ENCODE data around the gene HDLBP.

Gene HDLBP

GRCh38 chr2:241189093-241189855 lies 126.2 kb downstream of the HDLBP start:
- no peak for DNase-seq

DNA sequence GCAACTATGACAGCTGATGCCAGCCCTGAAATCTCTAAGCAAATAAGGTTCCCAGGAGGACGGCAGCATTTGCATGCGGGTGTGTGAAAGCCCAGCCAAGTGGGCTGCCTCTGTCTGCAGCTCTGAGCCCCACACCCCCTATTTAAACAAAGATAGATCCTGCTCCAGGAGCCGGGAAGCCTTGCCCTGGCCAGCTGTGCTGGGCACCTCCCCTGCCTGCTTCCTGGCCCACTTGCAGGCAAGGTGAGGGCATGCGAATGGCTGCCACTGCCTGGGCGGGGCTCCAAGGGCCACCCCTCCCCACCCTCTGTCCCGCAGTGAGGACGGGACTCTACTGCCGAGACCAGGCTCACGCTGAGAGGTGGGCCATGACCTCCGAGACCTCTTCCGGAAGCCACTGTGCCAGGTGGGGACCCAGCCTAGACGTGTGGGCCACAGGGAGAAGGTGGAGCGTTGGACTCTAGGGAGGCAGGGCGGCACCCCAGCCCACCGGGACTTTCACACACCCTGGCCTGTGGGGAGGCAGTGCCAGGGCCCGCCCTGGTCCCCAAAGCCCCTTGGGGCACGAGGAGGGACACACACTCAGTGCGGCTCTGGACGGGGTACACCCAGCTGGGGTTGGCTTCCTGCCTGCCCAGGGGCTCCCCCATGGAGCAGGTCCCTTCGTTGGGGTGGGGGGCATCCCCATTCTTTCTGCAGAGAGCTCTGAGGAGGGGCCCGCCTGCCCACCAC lies 126.9 kb downstream of the HDLBP start, which contains the start of gene ANO7:
Gene ANO7 (plus strand): TSS at position 317 of the 732 bp plus-strand sequence. CDS start 1,387 bp downstream, outside the sequence.
- peak; percentile 70 for DNase-seq

DNA sequence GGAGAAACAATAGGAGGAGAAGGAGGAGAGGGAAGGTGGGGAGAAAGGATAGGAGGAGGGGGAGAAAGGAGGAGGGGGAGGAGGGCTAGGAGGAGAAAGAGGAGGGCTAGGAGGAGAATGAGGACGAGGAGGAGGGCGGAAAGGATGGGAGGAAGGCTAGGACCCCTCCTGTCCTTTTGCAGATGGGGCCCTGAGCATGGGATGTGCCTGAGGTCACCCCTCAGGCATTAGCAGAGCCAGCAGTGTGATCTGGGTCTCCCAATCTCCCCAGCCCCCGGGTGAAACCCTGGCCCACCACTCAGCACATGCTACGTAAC lies 127.6 kb downstream of the HDLBP start:
- no peak for DNase-seq

DNA sequence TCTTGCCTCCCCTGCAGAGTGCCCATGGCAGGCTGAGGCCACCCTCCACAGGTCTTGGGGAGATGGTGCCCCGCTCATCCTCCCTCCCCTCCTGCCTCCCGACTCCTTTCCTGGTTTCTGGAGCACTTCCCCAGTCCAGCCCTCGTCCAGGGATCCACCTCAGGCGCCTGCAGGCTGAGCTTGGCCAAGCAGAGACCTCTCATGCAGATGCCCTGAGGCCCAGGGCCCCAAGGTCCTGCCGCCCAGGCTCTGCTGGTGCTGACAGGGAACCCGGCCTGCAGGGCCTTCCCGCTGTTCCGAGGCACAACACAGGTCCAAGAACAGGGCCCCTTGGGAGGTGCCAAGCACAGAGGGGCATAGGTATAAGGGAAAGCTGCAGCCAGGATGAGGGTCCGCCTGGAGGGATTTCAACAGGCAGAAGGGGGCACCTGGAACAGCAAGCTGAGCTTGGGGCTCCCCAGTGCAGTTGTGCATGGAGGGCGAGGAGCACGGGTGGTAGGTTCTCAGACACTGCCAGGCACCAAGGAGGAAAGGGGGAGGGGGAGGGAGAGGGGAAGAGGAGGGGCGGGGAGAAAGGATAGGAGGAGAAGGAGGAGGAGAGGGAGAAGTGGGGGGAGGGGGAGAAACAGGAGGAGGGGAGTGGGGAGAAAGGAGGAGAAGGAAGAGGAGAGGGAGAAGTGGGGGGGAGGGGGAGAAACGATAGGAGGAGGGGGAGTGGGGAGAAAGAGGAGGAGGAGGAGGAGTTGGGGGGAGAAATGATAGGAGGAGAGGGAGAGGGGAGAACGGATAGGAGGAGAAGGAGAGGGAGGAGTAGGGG lies 128.2 kb downstream of the HDLBP start:
- no peak for DNase-seq

GRCh38 chr2:241185961-241186360 lies 129.5 kb downstream of the HDLBP start:
- no peak for DNase-seq

GRCh38 chr2:241184901-241185300 lies 130.6 kb downstream of the HDLBP start:
- no peak for DNase-seq

- no peak for DNase-seq
Observed at GRCh38 chr2:241183221-241183620, 132.3 kb downstream of the HDLBP start.

GRCh38 chr2:241182531-241183133 lies 132.8 kb downstream of the HDLBP start:
- no peak for DNase-seq

- DNase-seq: no peak
Observed at GRCh38 chr2:241182126-241182525, 133.3 kb downstream of the HDLBP start.

DNA sequence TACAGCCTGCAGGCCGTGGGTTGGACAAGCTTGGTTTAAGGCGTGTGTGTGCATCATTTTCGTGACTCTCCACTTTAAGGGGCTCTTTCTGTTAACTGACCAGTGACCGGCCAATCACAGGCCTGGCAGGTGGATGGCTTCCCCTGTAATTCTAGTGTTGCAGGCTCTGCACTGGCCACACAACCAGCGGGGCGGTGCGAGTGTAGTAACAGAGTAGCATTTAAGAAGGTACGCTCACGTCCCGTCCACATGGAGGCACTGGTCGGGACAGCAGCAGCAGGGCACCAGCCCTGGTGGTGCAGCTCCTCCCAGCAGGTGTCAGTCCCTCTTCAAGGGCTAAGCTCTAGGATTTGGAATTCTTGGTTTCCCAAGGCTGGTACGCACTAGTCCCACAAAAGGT lies 135.0 kb downstream of the HDLBP start:
- no peak for DNase-seq

GRCh38 chr2:241179899-241180298 lies 135.6 kb downstream of the HDLBP start:
- no peak for DNase-seq

GRCh38 chr2:241178961-241179360 lies 136.5 kb downstream of the HDLBP start:
- DNase-seq: no peak

- DNase-seq: no peak
Observed at GRCh38 chr2:241177526-241178334, 137.7 kb downstream of the HDLBP start.
